ENCODE data around the gene MTHFD2L.

- TF ChIP-seq, protein P1, sequence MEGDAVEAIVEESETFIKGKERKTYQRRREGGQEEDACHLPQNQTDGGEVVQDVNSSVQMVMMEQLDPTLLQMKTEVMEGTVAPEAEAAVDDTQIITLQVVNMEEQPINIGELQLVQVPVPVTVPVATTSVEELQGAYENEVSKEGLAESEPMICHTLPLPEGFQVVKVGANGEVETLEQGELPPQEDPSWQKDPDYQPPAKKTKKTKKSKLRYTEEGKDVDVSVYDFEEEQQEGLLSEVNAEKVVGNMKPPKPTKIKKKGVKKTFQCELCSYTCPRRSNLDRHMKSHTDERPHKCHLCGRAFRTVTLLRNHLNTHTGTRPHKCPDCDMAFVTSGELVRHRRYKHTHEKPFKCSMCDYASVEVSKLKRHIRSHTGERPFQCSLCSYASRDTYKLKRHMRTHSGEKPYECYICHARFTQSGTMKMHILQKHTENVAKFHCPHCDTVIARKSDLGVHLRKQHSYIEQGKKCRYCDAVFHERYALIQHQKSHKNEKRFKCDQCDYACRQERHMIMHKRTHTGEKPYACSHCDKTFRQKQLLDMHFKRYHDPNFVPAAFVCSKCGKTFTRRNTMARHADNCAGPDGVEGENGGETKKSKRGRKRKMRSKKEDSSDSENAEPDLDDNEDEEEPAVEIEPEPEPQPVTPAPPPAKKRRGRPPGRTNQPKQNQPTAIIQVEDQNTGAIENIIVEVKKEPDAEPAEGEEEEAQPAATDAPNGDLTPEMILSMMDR (IDR thresholded peaks at IDR 0.05; ENCODE audit: poor library complexity, severe bottlenecking) = no peak
- TF ChIP-seq EZH2 (IDR thresholded peaks at IDR 0.05; ENCODE audit: borderline replicate concordance, insufficient read depth, low read length, poor library complexity, severe bottlenecking) (no peak), POLR2AphosphoS5 (IDR thresholded peaks at IDR 0.05) (no peak)
Observed at GRCh38 chr4:74325886-74326285, 168.0 kb downstream of the MTHFD2L start.

All from neural cell (in vitro differentiated cells).